ENCODE results near the gene GAB2.
"Not testable (repeated sequence)": the region's sequence is repeated elsewhere in the genome, so short reads cannot be mapped to it uniquely, and the experiment has no call there.

GAB2 gene

GRCh38 chr11:78417175-78417887 lies at the start of gene GAB2:
TSS of gene GAB2 (minus strand) at chr11:78417820. CDS start at chr11:78417720, 100 bp downstream.
- DNase-seq (ENCODE audit: low read depth) = no peak

GRCh38 chr11:78467370-78467769 lies 49.8 kb upstream of the GAB2 start:
- no peak for DNase-seq (ENCODE audit: low read depth)

GRCh38 chr11:78465169-78465942 lies 47.7 kb upstream of the GAB2 start:
- DNase-seq (ENCODE audit: low read depth) = no peak

GRCh38 chr11:78464787-78465168 lies 47.2 kb upstream of the GAB2 start:
- not testable (repeated sequence) for DNase-seq (ENCODE audit: low read depth)

- DNase-seq (ENCODE audit: low read depth) = no peak
Measured at GRCh38 chr11:78460471-78460870, 42.9 kb upstream of the GAB2 start.

GRCh38 chr11:78459738-78460137 lies 42.1 kb upstream of the GAB2 start:
- DNase-seq (ENCODE audit: low read depth) = no peak

GRCh38 chr11:78457448-78457847 lies 39.8 kb upstream of the GAB2 start:
- no peak for DNase-seq (ENCODE audit: low read depth)

GRCh38 chr11:78453140-78453935 lies 35.7 kb upstream of the GAB2 start:
- DNase-seq (ENCODE audit: low read depth) = no peak

- DNase-seq (ENCODE audit: low read depth) = no peak
Measured at GRCh38 chr11:78451371-78452150, 33.9 kb upstream of the GAB2 start.

- no peak for DNase-seq (ENCODE audit: low read depth)
Measured at GRCh38 chr11:78450866-78451265, 33.2 kb upstream of the GAB2 start.

GRCh38 chr11:78449866-78450265 lies 32.2 kb upstream of the GAB2 start:
- no peak for DNase-seq (ENCODE audit: low read depth)

- DNase-seq (ENCODE audit: low read depth) = no peak
Measured at GRCh38 chr11:78446210-78446609, 28.6 kb upstream of the GAB2 start.

GRCh38 chr11:78444726-78445125 lies 27.1 kb upstream of the GAB2 start:
- no peak for DNase-seq (ENCODE audit: low read depth)

- no peak for DNase-seq (ENCODE audit: low read depth)
Measured at GRCh38 chr11:78441956-78442355, 24.3 kb upstream of the GAB2 start.

GRCh38 chr11:78438298-78438975 lies 20.8 kb upstream of the GAB2 start:
- no peak for DNase-seq (ENCODE audit: low read depth)

- DNase-seq (ENCODE audit: low read depth) = no peak
Measured at GRCh38 chr11:78432956-78433355, 15.3 kb upstream of the GAB2 start.

GRCh38 chr11:78432058-78432515 lies 14.5 kb upstream of the GAB2 start:
- DNase-seq (ENCODE audit: low read depth) = no peak

GRCh38 chr11:78429660-78430059 lies 12.0 kb upstream of the GAB2 start:
- DNase-seq (ENCODE audit: low read depth) = no peak

GRCh38 chr11:78429209-78429608 lies 11.6 kb upstream of the GAB2 start:
- DNase-seq (ENCODE audit: low read depth) = no peak

- no peak for DNase-seq (ENCODE audit: low read depth)
Measured at GRCh38 chr11:78428773-78429172, 11.2 kb upstream of the GAB2 start.

GRCh38 chr11:78428266-78428636 lies 10.6 kb upstream of the GAB2 start:
- no peak for DNase-seq (ENCODE audit: low read depth)
